GM10266 (cell line): ENCODE measurements around the gene STX11.
A peak's percentile ranks its signal among the peaks of the same experiment; 100 is the strongest.

Source experiments
- DNase-seq: peaks from one replicate; pipeline ENCODE4 v3.0.0; 2012; ENCODE audit errors: extremely low spot score
- TF ChIP-seq, protein P1 (sequence below): IDR thresholded peaks from 2 replicates; pipeline ENCODE4 v1.5.1; 2012; ENCODE audit warnings: mild to moderate bottlenecking, low read depth; ENCODE audit not compliant: control insufficient read depth, insufficient read depth; ENCODE audit errors: missing control alignments

Gene STX11

DNA sequence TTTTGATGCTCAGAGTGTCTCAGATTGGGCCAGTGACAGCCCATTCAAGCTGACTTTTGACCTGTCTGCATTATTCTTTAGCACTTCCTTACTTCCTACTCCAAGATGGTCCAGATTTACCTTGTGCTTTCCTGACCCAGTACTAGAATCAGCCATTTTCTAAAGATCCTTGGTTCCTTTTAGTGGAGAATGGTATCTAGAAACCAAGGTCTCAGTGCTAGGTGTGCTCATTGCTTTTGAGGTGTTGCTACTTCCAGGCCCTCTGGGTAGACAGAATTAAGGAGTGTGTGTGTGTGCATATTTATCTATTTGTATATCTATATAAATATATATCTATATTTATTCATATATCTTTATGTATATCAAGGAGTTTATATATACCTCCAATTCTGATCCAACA lies 67.5 kb downstream of the STX11 start:
- TF ChIP-seq, protein P1, sequence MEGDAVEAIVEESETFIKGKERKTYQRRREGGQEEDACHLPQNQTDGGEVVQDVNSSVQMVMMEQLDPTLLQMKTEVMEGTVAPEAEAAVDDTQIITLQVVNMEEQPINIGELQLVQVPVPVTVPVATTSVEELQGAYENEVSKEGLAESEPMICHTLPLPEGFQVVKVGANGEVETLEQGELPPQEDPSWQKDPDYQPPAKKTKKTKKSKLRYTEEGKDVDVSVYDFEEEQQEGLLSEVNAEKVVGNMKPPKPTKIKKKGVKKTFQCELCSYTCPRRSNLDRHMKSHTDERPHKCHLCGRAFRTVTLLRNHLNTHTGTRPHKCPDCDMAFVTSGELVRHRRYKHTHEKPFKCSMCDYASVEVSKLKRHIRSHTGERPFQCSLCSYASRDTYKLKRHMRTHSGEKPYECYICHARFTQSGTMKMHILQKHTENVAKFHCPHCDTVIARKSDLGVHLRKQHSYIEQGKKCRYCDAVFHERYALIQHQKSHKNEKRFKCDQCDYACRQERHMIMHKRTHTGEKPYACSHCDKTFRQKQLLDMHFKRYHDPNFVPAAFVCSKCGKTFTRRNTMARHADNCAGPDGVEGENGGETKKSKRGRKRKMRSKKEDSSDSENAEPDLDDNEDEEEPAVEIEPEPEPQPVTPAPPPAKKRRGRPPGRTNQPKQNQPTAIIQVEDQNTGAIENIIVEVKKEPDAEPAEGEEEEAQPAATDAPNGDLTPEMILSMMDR: no peak
- DNase-seq: no peak

GRCh38 chr6:144219056-144219685 lies 68.9 kb downstream of the STX11 start:
- peak; percentile 40 for DNase-seq
- TF ChIP-seq, protein P1: peak; percentile 63

GRCh38 chr6:144220031-144220790 lies 69.9 kb downstream of the STX11 start:
- DNase-seq: no peak
- TF ChIP-seq, protein P1: no peak

- DNase-seq: no peak
- TF ChIP-seq, protein P1: no peak
These were observed 73.4 kb downstream of the STX11 start for GRCh38 chr6:144223686-144224085.

DNA sequence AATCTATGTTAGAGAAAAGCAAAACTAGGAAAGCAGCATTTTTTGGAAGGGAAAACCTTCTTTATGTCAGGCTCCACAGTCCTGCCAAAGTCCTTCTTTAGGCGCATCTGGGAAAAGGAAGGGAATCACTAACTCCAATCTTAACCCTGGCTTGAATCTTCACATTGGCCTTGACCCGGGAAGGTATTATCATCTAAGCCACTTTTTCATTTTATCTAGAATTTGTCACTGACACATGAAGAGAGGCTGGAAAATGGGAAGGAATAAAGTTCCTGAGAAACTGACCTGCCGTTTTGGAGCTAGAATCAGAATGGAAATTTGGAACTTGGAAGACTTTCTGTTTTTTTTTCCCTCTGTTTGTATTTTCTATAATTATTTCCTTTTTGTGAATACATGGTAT lies 81.4 kb downstream of the STX11 start:
- DNase-seq: no peak
- TF ChIP-seq, protein P1: no peak

DNA sequence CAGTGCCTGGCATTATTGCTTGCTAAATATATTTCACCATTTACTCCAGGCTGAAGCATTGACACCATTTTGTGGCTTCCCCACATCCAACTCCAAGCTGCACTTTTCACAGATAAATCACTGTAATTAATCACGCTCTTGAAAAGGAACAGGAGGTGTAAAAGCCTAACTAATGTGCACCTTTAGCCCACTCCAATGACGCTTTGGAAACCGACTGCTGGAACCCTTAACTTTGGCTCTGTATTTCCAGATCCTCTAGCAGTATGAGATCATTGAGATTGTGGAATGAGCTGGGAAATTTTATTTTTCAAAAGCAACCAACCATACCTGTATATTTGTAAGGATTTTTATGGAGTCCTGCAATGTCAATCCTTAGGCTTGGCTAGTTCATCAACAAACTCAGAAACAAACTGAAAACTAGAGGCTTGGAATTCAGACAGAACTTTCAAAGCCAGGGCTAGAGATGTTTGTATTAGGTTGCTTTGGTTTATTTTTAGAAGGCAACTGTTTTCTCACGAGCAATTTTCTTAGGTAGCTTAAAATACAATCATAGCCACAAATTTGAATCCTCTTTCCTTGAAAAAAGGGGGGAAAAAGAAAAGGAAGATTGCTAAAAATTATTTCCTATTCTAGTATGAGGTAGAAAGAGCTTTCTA lies 82.0 kb downstream of the STX11 start:
- no peak for DNase-seq
- TF ChIP-seq, protein P1: no peak

- TF ChIP-seq, protein P1: no peak
- no peak for DNase-seq
These were observed 82.5 kb downstream of the STX11 start for GRCh38 chr6:144232832-144233230.
